ENCODE data around the gene SEMA3E.
"Not testable (repeated sequence)": the region's sequence is repeated elsewhere in the genome, so short reads cannot be mapped to it uniquely, and the experiment has no call there.

The SEMA3E gene

GRCh38 chr7:83452256-83452655 lies 196.7 kb downstream of the SEMA3E start:
- DNase-seq (ENCODE audit: low read depth, low spot score), result no peak

- DNase-seq (ENCODE audit: low read depth, low spot score), result no peak
These were observed 197.4 kb downstream of the SEMA3E start for GRCh38 chr7:83451501-83452045.

GRCh38 chr7:83449781-83450180 lies 199.2 kb downstream of the SEMA3E start:
- DNase-seq (ENCODE audit: low read depth, low spot score), result no peak

- no peak for DNase-seq (ENCODE audit: low read depth, low spot score)
These were observed 201.3 kb downstream of the SEMA3E start for GRCh38 chr7:83447681-83448080.

GRCh38 chr7:83446102-83446669 lies 202.8 kb downstream of the SEMA3E start:
- no peak for DNase-seq (ENCODE audit: low read depth, low spot score)

- no peak for DNase-seq (ENCODE audit: low read depth, low spot score)
These were observed 206.0 kb downstream of the SEMA3E start for GRCh38 chr7:83442911-83443310.

- DNase-seq (ENCODE audit: low read depth, low spot score), result no peak
These were observed 209.9 kb downstream of the SEMA3E start for GRCh38 chr7:83439026-83439425.

GRCh38 chr7:83430289-83430688 lies 218.7 kb downstream of the SEMA3E start:
- DNase-seq (ENCODE audit: low read depth, low spot score), result not testable (repeated sequence)

GRCh38 chr7:83429493-83429892 lies 219.4 kb downstream of the SEMA3E start:
- no peak for DNase-seq (ENCODE audit: low read depth, low spot score)

GRCh38 chr7:83427884-83428283 lies 221.1 kb downstream of the SEMA3E start:
- no peak for DNase-seq (ENCODE audit: low read depth, low spot score)

GRCh38 chr7:83426325-83426724 lies 222.6 kb downstream of the SEMA3E start:
- DNase-seq (ENCODE audit: low read depth, low spot score), result no peak

GRCh38 chr7:83419013-83419412 lies 229.9 kb downstream of the SEMA3E start:
- DNase-seq (ENCODE audit: low read depth, low spot score), result no peak

- DNase-seq (ENCODE audit: low read depth, low spot score), result no peak
These were observed 233.1 kb downstream of the SEMA3E start for GRCh38 chr7:83415840-83416239.

GRCh38 chr7:83414947-83415346 lies 234.0 kb downstream of the SEMA3E start:
- DNase-seq (ENCODE audit: low read depth, low spot score), result no peak

GRCh38 chr7:83413831-83414230 lies 235.1 kb downstream of the SEMA3E start:
- no peak for DNase-seq (ENCODE audit: low read depth, low spot score)

- DNase-seq (ENCODE audit: low read depth, low spot score), result no peak
These were observed 235.5 kb downstream of the SEMA3E start for GRCh38 chr7:83413424-83413823.

- DNase-seq (ENCODE audit: low read depth, low spot score), result no peak
These were observed 237.8 kb downstream of the SEMA3E start for GRCh38 chr7:83410989-83411591.

GRCh38 chr7:83394776-83395175 lies 254.2 kb downstream of the SEMA3E start:
- no peak for DNase-seq (ENCODE audit: low read depth, low spot score)

GRCh38 chr7:83388436-83388835 lies 260.5 kb downstream of the SEMA3E start:
- no peak for DNase-seq (ENCODE audit: low read depth, low spot score)

GRCh38 chr7:83366629-83367028 lies 282.3 kb downstream of the SEMA3E start:
- no peak for DNase-seq (ENCODE audit: low read depth, low spot score)

- DNase-seq (ENCODE audit: low read depth, low spot score), result no peak
These were observed 283.2 kb downstream of the SEMA3E start for GRCh38 chr7:83365746-83366145.

GRCh38 chr7:83362871-83363550 lies 285.9 kb downstream of the SEMA3E start:
- no peak for DNase-seq (ENCODE audit: low read depth, low spot score)

GRCh38 chr7:83359108-83359507 lies 289.8 kb downstream of the SEMA3E start:
- no peak for DNase-seq (ENCODE audit: low read depth, low spot score)
